ENCODE data around the gene UBE2F. TPM values are rescaled to one million over a fixed set of nuclear protein-coding genes. Genes with fewer than 3 reads are reported as not detected.

Gene UBE2F
- total and polyA plus RNA-seq, 9 of the 15 experiments (the other 6 are each of a cell fraction or from before 2014, with no cell fraction given): 18.1 to 88.1 (median 53.0) TPM

DNA sequence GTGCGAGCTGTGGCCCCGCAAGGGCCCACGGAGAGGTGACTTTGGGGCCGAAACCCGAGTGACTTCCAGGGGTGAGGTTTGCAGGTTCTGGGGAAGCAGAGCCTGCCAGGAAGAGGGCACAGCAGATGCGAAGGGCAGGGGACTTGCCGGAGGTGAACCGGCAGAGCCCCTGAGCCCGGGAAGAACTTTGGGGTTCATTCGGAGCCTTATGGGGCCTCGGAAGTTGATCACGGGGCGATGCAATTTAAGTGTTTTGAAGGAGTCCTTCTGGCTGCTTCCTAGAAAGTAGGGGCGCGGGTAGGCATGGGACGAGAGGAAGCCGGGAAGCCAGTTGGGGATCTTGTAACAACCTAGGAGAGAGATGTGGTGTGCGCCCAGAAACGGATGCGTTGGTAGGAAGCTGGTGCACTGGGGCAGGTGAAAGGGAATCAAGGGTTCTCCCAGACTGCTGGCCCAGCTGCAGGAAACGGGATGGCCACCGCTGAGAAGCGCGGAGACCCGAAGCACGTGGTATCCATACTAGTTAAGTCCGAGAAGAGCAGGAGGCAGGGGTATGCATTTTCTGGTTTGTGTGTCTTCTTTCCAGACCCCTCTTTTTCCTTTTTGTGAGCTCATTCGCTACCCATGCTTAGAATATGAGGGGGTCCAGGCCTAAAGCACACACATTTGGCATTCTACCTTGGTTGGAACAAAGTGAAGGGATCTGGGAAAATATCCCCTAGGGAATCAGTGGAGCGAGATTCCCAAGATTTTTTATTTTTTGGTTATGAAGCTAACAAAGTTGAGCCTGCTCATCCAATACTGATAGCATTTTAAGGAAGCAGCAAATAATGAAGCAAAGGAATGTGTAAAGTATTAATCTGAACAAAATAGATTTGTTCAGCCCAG is 94.7 kb downstream of the UBE2F start (continued):
- TF ChIP-seq NFYB (IDR thresholded peaks at IDR 0.05; ENCODE audit: extremely low read depth, insufficient read length) (no peak), ZNF253 (CRISPR knock-in tag; conservative IDR thresholded peaks at IDR 0.05) (no peak), ZNF146 (CRISPR knock-in tag; IDR thresholded peaks at IDR 0.05; ENCODE audit: unreplicated experiment) (no peak), PHB (CRISPR knock-in tag; IDR thresholded peaks at IDR 0.05) (no peak), MYC (IDR thresholded peaks at IDR 0.05; ENCODE audit: low read depth, low read length) (peak; percentile 76), MYC (CRISPR knock-in tag; IDR thresholded peaks at IDR 0.05; ENCODE audit: borderline replicate concordance, low read depth) (no peak), SMAD2 (IDR thresholded peaks at IDR 0.05; ENCODE audit: low read depth, low read length) (no peak), ZNF3 (CRISPR knock-in tag; IDR thresholded peaks at IDR 0.05) (no peak), FOXM1 (IDR thresholded peaks at IDR 0.05; ENCODE audit: low read depth) (no peak), FOXM1 (CRISPR knock-in tag; IDR thresholded peaks at IDR 0.05; ENCODE audit: low read depth) (no peak), ETV6 (IDR thresholded peaks at IDR 0.05; ENCODE audit: borderline replicate concordance in 1 of 2, low read depth in 2 of 2, low read length in 1 of 2) (no peak), ETV6 (CRISPR knock-in tag; IDR thresholded peaks at IDR 0.05; ENCODE audit: borderline replicate concordance) (no peak), ZNF79 (CRISPR knock-in tag; IDR thresholded peaks at IDR 0.05; ENCODE audit: low read depth) (no peak), ZNF316 (IDR thresholded peaks at IDR 0.05) (no peak)
- TF ChIP-seq, protein P1, sequence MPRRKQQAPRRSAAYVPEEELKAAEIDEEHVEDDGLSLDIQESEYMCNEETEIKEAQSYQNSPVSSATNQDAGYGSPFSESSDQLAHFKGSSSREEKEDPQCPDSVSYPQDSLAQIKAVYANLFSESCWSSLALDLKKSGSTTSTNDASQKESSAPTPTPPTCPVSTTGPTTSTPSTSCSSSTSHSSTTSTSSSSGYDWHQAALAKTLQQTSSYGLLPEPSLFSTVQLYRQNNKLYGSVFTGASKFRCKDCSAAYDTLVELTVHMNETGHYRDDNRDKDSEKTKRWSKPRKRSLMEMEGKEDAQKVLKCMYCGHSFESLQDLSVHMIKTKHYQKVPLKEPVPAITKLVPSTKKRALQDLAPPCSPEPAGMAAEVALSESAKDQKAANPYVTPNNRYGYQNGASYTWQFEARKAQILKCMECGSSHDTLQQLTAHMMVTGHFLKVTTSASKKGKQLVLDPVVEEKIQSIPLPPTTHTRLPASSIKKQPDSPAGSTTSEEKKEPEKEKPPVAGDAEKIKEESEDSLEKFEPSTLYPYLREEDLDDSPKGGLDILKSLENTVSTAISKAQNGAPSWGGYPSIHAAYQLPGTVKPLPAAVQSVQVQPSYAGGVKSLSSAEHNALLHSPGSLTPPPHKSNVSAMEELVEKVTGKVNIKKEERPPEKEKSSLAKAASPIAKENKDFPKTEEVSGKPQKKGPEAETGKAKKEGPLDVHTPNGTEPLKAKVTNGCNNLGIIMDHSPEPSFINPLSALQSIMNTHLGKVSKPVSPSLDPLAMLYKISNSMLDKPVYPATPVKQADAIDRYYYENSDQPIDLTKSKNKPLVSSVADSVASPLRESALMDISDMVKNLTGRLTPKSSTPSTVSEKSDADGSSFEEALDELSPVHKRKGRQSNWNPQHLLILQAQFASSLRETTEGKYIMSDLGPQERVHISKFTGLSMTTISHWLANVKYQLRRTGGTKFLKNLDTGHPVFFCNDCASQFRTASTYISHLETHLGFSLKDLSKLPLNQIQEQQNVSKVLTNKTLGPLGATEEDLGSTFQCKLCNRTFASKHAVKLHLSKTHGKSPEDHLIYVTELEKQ (CRISPR knock-in tag; IDR thresholded peaks at IDR 0.05): no peak
- TF ChIP-seq, protein P2, sequence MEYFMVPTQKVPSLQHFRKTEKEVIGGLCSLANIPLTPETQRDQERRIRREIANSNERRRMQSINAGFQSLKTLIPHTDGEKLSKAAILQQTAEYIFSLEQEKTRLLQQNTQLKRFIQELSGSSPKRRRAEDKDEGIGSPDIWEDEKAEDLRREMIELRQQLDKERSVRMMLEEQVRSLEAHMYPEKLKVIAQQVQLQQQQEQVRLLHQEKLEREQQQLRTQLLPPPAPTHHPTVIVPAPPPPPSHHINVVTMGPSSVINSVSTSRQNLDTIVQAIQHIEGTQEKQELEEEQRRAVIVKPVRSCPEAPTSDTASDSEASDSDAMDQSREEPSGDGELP (CRISPR knock-in tag; IDR thresholded peaks at IDR 0.05; ENCODE audit: borderline replicate concordance): peak; percentile 57; the same call in 1 of the 2 replicates
- TF ChIP-seq, protein P3, sequence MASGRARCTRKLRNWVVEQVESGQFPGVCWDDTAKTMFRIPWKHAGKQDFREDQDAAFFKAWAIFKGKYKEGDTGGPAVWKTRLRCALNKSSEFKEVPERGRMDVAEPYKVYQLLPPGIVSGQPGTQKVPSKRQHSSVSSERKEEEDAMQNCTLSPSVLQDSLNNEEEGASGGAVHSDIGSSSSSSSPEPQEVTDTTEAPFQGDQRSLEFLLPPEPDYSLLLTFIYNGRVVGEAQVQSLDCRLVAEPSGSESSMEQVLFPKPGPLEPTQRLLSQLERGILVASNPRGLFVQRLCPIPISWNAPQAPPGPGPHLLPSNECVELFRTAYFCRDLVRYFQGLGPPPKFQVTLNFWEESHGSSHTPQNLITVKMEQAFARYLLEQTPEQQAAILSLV (tag; IDR thresholded peaks at IDR 0.05): no peak
- TF ChIP-seq, protein P4, sequence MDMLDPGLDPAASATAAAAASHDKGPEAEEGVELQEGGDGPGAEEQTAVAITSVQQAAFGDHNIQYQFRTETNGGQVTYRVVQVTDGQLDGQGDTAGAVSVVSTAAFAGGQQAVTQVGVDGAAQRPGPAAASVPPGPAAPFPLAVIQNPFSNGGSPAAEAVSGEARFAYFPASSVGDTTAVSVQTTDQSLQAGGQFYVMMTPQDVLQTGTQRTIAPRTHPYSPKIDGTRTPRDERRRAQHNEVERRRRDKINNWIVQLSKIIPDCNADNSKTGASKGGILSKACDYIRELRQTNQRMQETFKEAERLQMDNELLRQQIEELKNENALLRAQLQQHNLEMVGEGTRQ (CRISPR knock-in tag; IDR thresholded peaks at IDR 0.05): 0 out of 2 replicates have a peak, but pooled peaks have one; percentile 18
- TF ChIP-seq, protein P5, sequence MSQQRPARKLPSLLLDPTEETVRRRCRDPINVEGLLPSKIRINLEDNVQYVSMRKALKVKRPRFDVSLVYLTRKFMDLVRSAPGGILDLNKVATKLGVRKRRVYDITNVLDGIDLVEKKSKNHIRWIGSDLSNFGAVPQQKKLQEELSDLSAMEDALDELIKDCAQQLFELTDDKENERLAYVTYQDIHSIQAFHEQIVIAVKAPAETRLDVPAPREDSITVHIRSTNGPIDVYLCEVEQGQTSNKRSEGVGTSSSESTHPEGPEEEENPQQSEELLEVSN (IDR thresholded peaks at IDR 0.05; ENCODE audit: borderline replicate concordance in 1 of 2, extremely low read depth in 1 of 2, insufficient read depth in 1 of 2, insufficient read length in 1 of 2, low read depth in 1 of 2, low read length in 1 of 2, poor library complexity in 1 of 2, severe bottlenecking in 1 of 2): peak in 1 of 2 experiments; percentile 36

Measured in K562 (cell line).